Transverse colon (tissue), 3 donors: ENCODE results near the gene ABCG1.

Source experiments
- POLR2A ChIP-seq: fragments of 450-650 bp; IDR thresholded peaks from one replicate; pipeline ENCODE4 v1.6.1; 2016; ENCODE audit warnings: antibody characterized with exemption, mild to moderate bottlenecking, moderate library complexity
- POLR2AphosphoS5 ChIP-seq, 3 donors: sonication (generic); formaldehyde crosslinking; IDR thresholded peaks; one replicate each; pipeline ENCODE4 v1.6.1; 2016; ENCODE audit warnings: antibody characterized with exemption in 3 of 3

DNA sequence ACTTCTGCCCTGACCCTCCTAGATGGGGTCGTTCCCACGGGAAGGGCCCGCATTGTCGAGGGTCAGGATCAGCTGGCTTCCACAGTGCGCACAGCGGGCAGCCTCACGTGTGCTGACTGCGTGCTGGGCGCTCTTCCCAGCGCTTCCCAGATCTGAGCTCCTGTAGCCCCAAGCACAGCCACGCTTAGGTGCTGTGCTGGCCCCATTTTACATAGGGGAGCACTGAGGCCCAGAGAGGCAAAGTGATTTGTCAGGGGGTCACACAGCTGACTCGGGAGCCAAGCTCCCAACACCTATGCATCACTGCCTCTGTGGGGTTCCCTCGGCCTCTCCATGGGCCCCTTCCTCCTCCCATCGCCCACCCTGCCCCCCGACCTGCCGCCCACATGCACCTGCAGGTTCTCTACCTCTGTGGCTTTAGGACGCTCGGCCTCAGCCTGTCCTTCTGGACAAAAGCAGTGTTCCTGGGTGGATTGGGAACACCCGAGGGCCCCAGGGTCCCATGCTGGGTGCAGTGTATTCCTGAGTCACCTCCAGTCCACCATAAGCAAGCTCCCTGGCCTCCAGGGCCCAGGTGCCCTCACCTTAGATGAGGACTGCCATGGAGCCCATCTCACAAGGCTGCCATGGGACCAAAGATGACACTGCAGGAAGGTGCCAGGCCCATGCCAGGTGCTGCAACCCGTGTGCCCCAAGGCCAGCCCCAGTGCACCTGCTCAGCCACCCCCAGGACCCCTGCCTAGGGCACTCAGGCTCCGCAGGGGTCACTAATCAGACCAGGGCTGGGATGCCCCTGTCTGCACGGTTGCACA lies 73.0 kb downstream of the ABCG1 start:
- TF ChIP-seq POLR2A (no peak), POLR2AphosphoS5 (IDR thresholded peaks at IDR 0.05) (no peak)
